ENCODE results near the gene MAP2K5.

The MAP2K5 gene

GRCh38 chr15:67595572-67595971 lies 53.1 kb downstream of the MAP2K5 start:
- DNase-seq (ENCODE audit: low read depth), result no peak
- no peak for TF ChIP-seq MAX (IDR thresholded peaks at IDR 0.05; ENCODE audit: low read depth, low read length)
- TF ChIP-seq MYC (IDR thresholded peaks at IDR 0.05; ENCODE audit: low read depth, low read length), result no peak
- no peak for TF ChIP-seq CTCF (IDR thresholded peaks at IDR 0.05; ENCODE audit: low read depth, low read length)
- no peak for TF ChIP-seq POLR2A (IDR thresholded peaks at IDR 0.05; ENCODE audit: extremely low read depth, insufficient read length)
- no peak overlapping the region for H3K4me3 ChIP-seq (ENCODE audit: low read depth, low read length)

GRCh38 chr15:67601073-67601472 lies 58.6 kb downstream of the MAP2K5 start:
- H3K4me3 ChIP-seq (ENCODE audit: low read depth, low read length), result no peak overlapping the region
- DNase-seq (ENCODE audit: low read depth), result no peak

GRCh38 chr15:67603063-67603462 lies 60.6 kb downstream of the MAP2K5 start:
- H3K4me3 ChIP-seq (ENCODE audit: low read depth, low read length), result no peak overlapping the region
- no peak for DNase-seq (ENCODE audit: low read depth)
- no peak for TF ChIP-seq POLR2A (IDR thresholded peaks at IDR 0.05; ENCODE audit: extremely low read depth, insufficient read length)
- no peak for TF ChIP-seq CTCF (IDR thresholded peaks at IDR 0.05; ENCODE audit: low read depth, low read length)
- no peak for TF ChIP-seq MAX (IDR thresholded peaks at IDR 0.05; ENCODE audit: low read depth, low read length)
- TF ChIP-seq MYC (IDR thresholded peaks at IDR 0.05; ENCODE audit: low read depth, low read length), result no peak

More at GRCh38 chr15:67601073-67601472, 58.6 kb downstream of the MAP2K5 start:
- TF ChIP-seq MAX (IDR thresholded peaks at IDR 0.05; ENCODE audit: low read depth, low read length), result no peak

GRCh38 chr15:67605871-67606270 lies 63.4 kb downstream of the MAP2K5 start:
- H3K4me3 ChIP-seq (ENCODE audit: low read depth, low read length), result no peak overlapping the region
- TF ChIP-seq CTCF (IDR thresholded peaks at IDR 0.05; ENCODE audit: low read depth, low read length) (no peak), MAX (IDR thresholded peaks at IDR 0.05; ENCODE audit: low read depth, low read length) (no peak), MYC (IDR thresholded peaks at IDR 0.05; ENCODE audit: low read depth, low read length) (no peak), POLR2A (IDR thresholded peaks at IDR 0.05; ENCODE audit: extremely low read depth, insufficient read length) (no peak)
- DNase-seq (ENCODE audit: low read depth), result no peak

- TF ChIP-seq MYC (IDR thresholded peaks at IDR 0.05; ENCODE audit: low read depth, low read length), result no peak
- no peak for TF ChIP-seq MAX (IDR thresholded peaks at IDR 0.05; ENCODE audit: low read depth, low read length)
- TF ChIP-seq POLR2A (IDR thresholded peaks at IDR 0.05; ENCODE audit: extremely low read depth, insufficient read length), result no peak
- TF ChIP-seq CTCF (IDR thresholded peaks at IDR 0.05; ENCODE audit: low read depth, low read length), result no peak
- DNase-seq (ENCODE audit: low read depth), result no peak
- H3K4me3 ChIP-seq (ENCODE audit: low read depth, low read length), result no peak overlapping the region
Measured at GRCh38 chr15:67606742-67607141, 64.2 kb downstream of the MAP2K5 start.

- DNase-seq (ENCODE audit: low read depth), result no peak
- no peak for TF ChIP-seq POLR2A (IDR thresholded peaks at IDR 0.05; ENCODE audit: extremely low read depth, insufficient read length)
- no peak for TF ChIP-seq MYC (IDR thresholded peaks at IDR 0.05; ENCODE audit: low read depth, low read length)
- no peak for TF ChIP-seq MAX (IDR thresholded peaks at IDR 0.05; ENCODE audit: low read depth, low read length)
- no peak for TF ChIP-seq CTCF (IDR thresholded peaks at IDR 0.05; ENCODE audit: low read depth, low read length)
- H3K4me3 ChIP-seq (ENCODE audit: low read depth, low read length), result no peak overlapping the region
Measured at GRCh38 chr15:67607329-67607728, 64.8 kb downstream of the MAP2K5 start.
